ENCODE data around the gene TFEB. TPM values are rescaled to one million over a fixed set of nuclear protein-coding genes. Genes with fewer than 3 reads are reported as not detected.
A peak's percentile ranks its signal among the peaks of the same experiment; 100 is the strongest.

Gene TFEB
- 54.8 TPM for polyA plus RNA-seq (2012; ENCODE audit: low read depth, missing spikeins)

DNA sequence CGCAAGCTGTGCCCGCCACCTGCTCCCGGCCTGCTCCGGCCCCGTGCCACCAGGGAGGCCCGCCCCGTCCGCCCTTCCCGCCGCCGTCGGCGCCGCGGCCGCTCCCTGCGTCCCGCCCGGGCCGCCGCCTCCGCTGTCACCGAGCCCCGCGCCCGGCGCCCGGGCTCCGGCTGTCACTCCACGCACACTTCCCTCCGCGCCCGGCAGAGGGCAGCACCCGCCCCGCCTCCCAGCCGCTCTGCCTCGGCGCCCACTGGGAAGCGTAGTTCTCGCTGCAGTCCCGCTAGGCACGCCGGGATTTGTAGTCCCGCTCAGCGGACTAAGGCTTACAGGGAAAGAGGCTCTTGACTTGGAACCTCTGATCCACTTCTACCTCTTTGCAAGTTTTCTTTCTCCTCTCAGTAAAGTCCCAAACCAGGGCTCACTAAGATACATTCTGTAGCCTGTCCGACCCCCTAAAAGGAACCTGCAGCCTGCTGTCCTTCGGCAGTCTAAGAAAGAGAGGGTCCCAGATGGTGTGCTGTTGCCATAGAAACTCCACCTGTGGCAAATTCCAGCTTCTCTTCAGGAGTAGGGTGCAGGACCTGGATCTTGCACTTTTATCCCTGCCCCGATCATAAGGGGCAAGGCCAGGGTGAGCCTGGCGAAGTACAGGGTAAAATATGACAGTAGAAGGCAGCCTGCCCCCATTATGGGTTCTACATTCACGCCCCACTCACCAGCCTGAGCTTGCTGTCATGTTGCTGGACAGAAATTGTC, at the start of gene TFEB:
TSS of gene TFEB (minus strand) at position 182 of the 759 bp plus-strand sequence. CDS start 44,395 bp downstream, outside the sequence.
- peak; percentile 93 for FAIRE-seq
- peak; percentile 92 for DNase-seq (ENCODE audit: insufficient read length, low spot score)
- peak; percentile 12; the same call in 1 of the 2 replicates for TF ChIP-seq SPI1 (IDR thresholded peaks at IDR 0.05; ENCODE audit: low read depth, low read length)
- peak; percentile 41 for TF ChIP-seq PAX5 (IDR thresholded peaks at IDR 0.05; ENCODE audit: insufficient read depth, low read length, severe bottlenecking)
- TF ChIP-seq TAF1 (IDR thresholded peaks at IDR 0.05; ENCODE audit: low read depth, low read length), result no peak
- TF ChIP-seq POLR2AphosphoS5 (IDR thresholded peaks at IDR 0.05; ENCODE audit: low read depth, low read length), result no peak
- no peak for TF ChIP-seq POU2F2 (IDR thresholded peaks at IDR 0.05; ENCODE audit: low read depth, low read length)
- TF ChIP-seq POLR2A (IDR thresholded peaks at IDR 0.05; ENCODE audit: low read depth, low read length), result no peak

DNA sequence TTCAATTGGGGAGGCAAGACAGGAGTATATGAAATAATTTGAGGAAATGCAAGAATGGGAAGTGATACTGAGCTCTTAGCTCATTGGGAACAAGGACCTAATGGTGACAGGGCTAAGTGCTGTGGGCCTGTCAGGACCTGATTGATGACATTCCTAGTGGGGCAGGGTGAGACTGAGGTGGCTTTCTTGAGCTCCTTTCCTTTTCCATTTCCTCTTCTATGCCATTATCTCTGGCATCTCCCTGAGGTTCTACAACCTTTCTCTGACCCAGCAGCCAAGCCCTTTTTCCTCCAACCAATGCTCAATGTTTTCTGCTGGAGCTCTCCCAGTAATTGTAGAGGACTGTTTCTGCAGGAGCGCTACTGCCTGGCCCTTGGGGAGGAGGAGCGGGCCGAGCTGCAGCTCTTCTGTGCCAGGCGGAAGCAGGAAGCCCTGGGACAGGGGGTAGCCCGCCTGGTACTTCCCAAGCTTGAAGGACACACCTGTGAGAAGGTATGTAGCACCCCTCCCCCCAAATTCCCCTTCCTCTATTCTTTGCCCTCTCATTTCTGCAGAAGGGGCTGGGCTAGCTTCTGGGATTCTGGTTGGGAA, 49.3 kb upstream of the TFEB start:
- TF ChIP-seq SPI1 (IDR thresholded peaks at IDR 0.05; ENCODE audit: low read depth, low read length) (peak; percentile 72), POLR2A (IDR thresholded peaks at IDR 0.05; ENCODE audit: low read depth, low read length) (no peak)
- DNase-seq (ENCODE audit: insufficient read length, low spot score) (no peak), FAIRE-seq (no peak)

DNA sequence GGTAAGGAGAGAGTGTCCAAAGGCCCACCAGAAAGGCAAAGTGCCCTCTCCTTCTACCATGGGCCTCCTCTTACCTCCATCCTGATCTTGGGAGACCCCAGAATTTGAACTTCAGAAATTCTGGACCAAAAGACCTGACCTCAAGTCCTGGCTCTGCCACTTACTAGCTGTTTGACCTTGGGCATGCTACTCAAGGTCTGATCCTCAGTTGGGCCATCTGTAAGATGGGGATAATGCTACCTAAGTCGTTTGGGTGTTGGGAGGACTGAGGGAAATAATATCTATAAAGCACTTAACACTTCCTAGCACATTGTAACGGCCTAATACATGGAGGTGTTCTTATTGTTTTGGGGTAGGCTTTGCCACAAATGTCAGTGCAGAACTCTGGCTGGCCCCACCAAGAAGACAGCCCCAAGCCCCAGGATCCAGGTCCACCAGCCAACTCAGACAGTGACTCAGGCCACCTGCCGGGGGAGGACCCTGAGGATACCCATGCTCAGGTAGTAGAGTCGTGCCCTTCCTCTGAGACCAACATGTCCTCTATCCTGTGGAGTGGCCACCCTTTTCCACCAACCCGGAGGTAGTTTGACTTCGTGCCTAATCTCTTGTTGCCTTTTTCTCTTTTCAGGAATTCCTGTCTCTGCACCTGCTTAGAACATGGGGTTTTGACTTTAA, 47.8 kb upstream of the TFEB start:
- no peak for TF ChIP-seq SPI1 (IDR thresholded peaks at IDR 0.05; ENCODE audit: low read depth, low read length)
- TF ChIP-seq POLR2AphosphoS5 (IDR thresholded peaks at IDR 0.05; ENCODE audit: low read depth, low read length), result no peak
- no peak for TF ChIP-seq POLR2A (IDR thresholded peaks at IDR 0.05; ENCODE audit: low read depth, low read length)
- no peak for TF ChIP-seq TAF1 (IDR thresholded peaks at IDR 0.05; ENCODE audit: low read depth, low read length)
- TF ChIP-seq PAX5 (IDR thresholded peaks at IDR 0.05; ENCODE audit: insufficient read depth, low read length, severe bottlenecking), result no peak
- no peak for TF ChIP-seq POU2F2 (IDR thresholded peaks at IDR 0.05; ENCODE audit: low read depth, low read length)
- FAIRE-seq (no peak), DNase-seq (ENCODE audit: insufficient read length, low spot score) (no peak)

DNA sequence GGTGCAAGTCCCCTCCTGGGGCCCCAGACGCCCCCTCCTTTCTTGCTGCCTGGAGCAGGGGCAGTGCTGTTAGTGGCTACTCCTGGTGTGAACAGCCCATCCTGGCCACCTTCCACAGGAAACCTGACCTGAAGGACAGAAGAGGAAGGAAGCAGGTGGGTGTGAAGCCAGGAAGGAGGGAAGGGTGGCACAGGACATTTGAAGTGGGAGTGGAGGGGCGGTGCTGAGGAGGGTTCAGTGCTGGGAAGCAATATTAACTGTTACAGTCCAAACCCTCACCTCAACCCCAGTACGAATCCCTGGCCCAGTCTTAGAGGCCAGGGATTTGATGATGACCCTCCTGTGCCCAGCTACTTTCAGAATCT, 45.9 kb upstream of the TFEB start:
- no peak for DNase-seq (ENCODE audit: insufficient read length, low spot score)

DNA sequence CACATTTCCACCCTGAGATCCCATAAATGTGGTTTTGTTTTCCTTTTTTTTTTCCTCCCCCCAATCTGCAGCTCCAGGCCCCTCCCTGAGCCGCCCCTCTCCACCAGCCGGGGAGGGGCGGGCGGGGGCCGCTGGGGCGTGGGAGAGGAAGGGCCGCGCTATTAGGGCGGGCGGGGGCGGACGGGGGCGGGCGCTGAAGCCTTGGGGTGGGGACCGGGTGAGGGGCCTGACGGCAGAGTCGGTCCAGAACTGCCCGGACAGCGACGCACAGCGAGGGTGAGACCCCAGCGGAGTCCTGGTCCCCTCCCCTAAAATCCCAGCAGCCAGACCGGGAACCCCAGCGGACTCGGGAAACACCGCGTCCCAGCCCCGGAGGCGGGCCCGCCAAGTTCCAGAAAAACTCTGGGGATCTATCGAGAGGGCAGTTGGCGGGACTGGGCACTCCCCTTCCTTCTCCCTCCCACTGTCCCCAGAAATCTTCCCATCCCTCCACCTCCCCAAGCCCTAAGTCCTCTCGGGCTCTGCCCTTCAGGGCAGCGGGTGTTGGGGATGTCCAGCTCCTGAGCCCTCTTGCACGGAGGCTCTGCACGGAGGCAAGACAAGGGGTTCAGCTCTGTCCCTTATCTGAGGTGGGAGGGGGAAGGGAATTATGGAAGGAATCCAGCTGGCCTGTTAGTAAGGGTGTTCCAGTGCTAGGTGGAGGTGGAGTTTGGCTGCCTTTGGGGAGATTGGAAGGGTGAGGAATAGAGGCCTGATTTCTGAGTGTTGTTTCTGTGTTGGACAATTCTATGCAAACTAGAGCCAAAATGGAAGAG, 45.4 kb upstream of the TFEB start, which contains the start of gene PRICKLE4:
TSS of gene PRICKLE4 (plus strand) at position 232 of the 815 bp plus-strand sequence. CDS start 2,692 bp downstream, outside the sequence.
- FAIRE-seq (no peak), DNase-seq (ENCODE audit: insufficient read length, low spot score) (no peak)
- no peak for TF ChIP-seq POLR2A (IDR thresholded peaks at IDR 0.05; ENCODE audit: low read depth, low read length)
- TF ChIP-seq TAF1 (IDR thresholded peaks at IDR 0.05; ENCODE audit: low read depth, low read length), result no peak
- TF ChIP-seq POLR2AphosphoS5 (IDR thresholded peaks at IDR 0.05; ENCODE audit: low read depth, low read length), result no peak
- no peak for TF ChIP-seq POU2F2 (IDR thresholded peaks at IDR 0.05; ENCODE audit: low read depth, low read length)

More for the DNA sequence above, 45.9 kb upstream of the TFEB start:
- FAIRE-seq, result no peak
- no peak for TF ChIP-seq SPI1 (IDR thresholded peaks at IDR 0.05; ENCODE audit: low read depth, low read length)
- TF ChIP-seq PAX5 (IDR thresholded peaks at IDR 0.05; ENCODE audit: insufficient read depth, low read length, severe bottlenecking), result no peak
- no peak for TF ChIP-seq TAF1 (IDR thresholded peaks at IDR 0.05; ENCODE audit: low read depth, low read length)
- no peak for TF ChIP-seq POLR2AphosphoS5 (IDR thresholded peaks at IDR 0.05; ENCODE audit: low read depth, low read length)
- TF ChIP-seq POLR2A (IDR thresholded peaks at IDR 0.05; ENCODE audit: low read depth, low read length), result no peak
- TF ChIP-seq POU2F2 (IDR thresholded peaks at IDR 0.05; ENCODE audit: low read depth, low read length), result no peak

DNA sequence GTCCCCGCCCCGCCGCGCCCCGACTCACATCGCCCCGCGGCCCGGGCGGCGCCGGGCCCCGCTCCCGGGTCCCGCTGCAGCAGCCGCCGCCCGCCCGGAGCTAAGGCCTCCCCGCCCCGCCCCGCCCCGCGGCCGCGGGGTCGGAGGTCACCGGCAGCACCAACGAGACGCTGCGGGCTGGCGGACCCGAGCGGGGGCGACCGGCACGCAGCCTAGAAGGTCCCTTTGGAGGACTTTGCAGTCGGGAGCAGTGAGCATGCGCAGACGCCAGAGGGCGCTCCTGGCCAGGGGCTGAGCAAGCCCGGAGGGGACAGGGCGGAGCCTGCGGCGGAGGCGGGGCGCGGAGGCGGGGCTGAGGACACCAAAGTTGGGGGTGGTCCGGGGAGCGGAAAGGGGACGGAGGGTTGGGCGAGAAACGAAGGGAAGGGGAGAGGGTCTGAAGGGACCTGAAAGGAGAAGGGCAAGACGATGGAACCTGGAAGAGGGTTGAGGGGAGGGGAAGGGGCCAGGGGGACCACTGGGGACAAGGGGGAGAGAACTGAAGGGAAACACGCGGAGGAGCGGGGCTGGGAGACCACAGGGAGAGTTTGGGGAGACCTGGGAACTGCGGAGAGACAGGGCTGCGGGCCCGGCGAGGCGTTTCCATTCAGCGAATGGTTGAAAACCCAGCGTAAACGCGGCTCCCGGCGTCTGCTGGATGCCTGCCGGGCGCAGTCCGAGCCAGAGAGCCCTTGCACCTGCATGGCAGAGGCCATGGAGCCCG, 44.6 kb upstream of the TFEB start, which contains the start of gene FRS3:
TSS of gene FRS3 (minus strand) at position 113 of the 763 bp plus-strand sequence. CDS start 2,913 bp downstream, outside the sequence.
- TF ChIP-seq POU2F2 (IDR thresholded peaks at IDR 0.05; ENCODE audit: low read depth, low read length) (peak; percentile 13; the same call in 1 of the 2 replicates), SPI1 (IDR thresholded peaks at IDR 0.05; ENCODE audit: low read depth, low read length) (no peak), PAX5 (IDR thresholded peaks at IDR 0.05; ENCODE audit: insufficient read depth, low read length, severe bottlenecking) (peak; percentile 75)
- peak; percentile 94 for FAIRE-seq
- DNase-seq (ENCODE audit: insufficient read length, low spot score), result peak; percentile 98

DNA sequence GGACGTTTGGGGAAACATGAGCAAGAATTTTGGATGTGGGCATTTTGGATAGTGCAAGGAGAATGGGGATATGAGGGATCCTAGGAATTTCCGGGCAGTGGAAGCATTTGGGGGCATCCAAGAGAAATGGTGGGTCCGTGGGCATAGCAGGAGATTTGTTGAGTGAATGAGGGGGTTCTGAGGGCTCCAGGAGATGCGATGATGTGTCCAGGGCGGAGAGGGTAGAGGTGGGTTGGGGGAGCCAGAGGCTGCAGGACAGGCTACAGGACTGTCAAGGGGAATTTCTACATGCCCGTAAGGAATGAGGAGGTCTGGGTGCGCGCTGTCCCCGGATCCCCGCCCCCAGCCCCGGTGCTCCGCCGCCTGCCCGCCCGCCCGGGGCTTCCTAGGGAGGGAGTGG, 43.9 kb upstream of the TFEB start:
- FAIRE-seq, result no peak
- TF ChIP-seq TAF1 (IDR thresholded peaks at IDR 0.05; ENCODE audit: low read depth, low read length) (no peak), POU2F2 (IDR thresholded peaks at IDR 0.05; ENCODE audit: low read depth, low read length) (no peak), POLR2AphosphoS5 (IDR thresholded peaks at IDR 0.05; ENCODE audit: low read depth, low read length) (no peak), SPI1 (IDR thresholded peaks at IDR 0.05; ENCODE audit: low read depth, low read length) (no peak), POLR2A (IDR thresholded peaks at IDR 0.05; ENCODE audit: low read depth, low read length) (no peak), PAX5 (IDR thresholded peaks at IDR 0.05; ENCODE audit: insufficient read depth, low read length, severe bottlenecking) (no peak)
- DNase-seq (ENCODE audit: insufficient read length, low spot score), result no peak

DNA sequence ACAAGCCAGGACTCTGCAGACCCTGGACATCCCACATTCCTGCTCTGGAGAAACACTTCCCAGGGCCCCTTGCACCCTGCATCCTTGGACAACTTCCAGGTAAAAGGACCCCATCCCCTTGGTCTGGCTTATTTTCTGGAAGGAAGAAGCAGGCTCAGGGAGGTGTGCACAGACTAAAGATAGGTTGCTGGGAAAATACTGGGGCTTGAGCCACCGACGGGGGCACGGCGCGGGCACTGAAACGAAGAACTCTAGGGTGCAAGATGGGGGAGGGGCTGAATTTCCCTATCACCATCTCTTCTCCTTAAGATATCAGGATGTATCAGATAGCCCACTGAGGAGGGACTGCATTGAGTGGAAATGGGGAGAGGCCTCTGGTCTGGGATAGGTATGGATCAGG, 43.5 kb upstream of the TFEB start:
- TF ChIP-seq PAX5 (IDR thresholded peaks at IDR 0.05; ENCODE audit: insufficient read depth, low read length, severe bottlenecking) (no peak), POU2F2 (IDR thresholded peaks at IDR 0.05; ENCODE audit: low read depth, low read length) (no peak), TAF1 (IDR thresholded peaks at IDR 0.05; ENCODE audit: low read depth, low read length) (no peak), SPI1 (IDR thresholded peaks at IDR 0.05; ENCODE audit: low read depth, low read length) (no peak), POLR2AphosphoS5 (IDR thresholded peaks at IDR 0.05; ENCODE audit: low read depth, low read length) (no peak), POLR2A (IDR thresholded peaks at IDR 0.05; ENCODE audit: low read depth, low read length) (no peak)
- DNase-seq (ENCODE audit: insufficient read length, low spot score), result no peak
- no peak for FAIRE-seq
